IMR-90 (cell line): ENCODE data around the gene SDHC. TPM values are rescaled to one million over a fixed set of nuclear protein-coding genes. Genes with fewer than 3 reads are reported as not detected.

Source experiments
- ATAC-seq: fragments of 200-7000 bp; cut with Tn5 transposase; 2 replicates; pipeline ENCODE4 v1.9.1; 2020; ENCODE audit warnings: low read depth, mild to moderate bottlenecking, moderate library complexity
- BruUV-seq: library from RNA; stranded (reverse); fragments of 400-500 nt; replicated peaks from 2 replicates; lab custom pipeline; 2021; lab: Mats Ljungman, UMichigan
- CTCF ChIA-PET: fragments of 300-600 bp; formaldehyde crosslinking; extraction: SDS; loops from one replicate; lab custom pipeline; 2021; ENCODE audit warnings: antibody characterized with exemption; lab: Yijun Ruan, JAX
- POLR2A ChIA-PET: fragments of 300-600 bp; sonication (Branson Sonifier 250); formaldehyde crosslinking; loops from one replicate; lab custom pipeline; 2022; ENCODE audit warnings: antibody characterized with exemption; ENCODE audit not compliant: unreplicated experiment; lab: Charles Lee
- DNase-seq: peaks from one replicate; pipeline ENCODE4 v3.0.0; 2013
- H2AFZ ChIP-seq: replicated peaks from 2 replicates; pipeline ENCODE3; 2013; ENCODE audit warnings: low read length, mild to moderate bottlenecking; ENCODE audit not compliant: poor library complexity
- H2AK5ac ChIP-seq: 2 replicates; pipeline ENCODE4 v1.6.1; 2013; ENCODE audit warnings: low read depth, low read length, inconsistent platforms
- H2AK9ac ChIP-seq: replicated peaks from 2 replicates; pipeline ENCODE3; 2013; ENCODE audit warnings: mild to moderate bottlenecking, low read depth, low read length, moderate library complexity; ENCODE audit not compliant: poor library complexity
- H2BK120ac ChIP-seq: 2 replicates; pipeline ENCODE4 v1.6.1; 2013; ENCODE audit warnings: low read depth, low read length, inconsistent platforms
- H2BK15ac ChIP-seq: 3 replicates; pipeline ENCODE4 v1.6.1; 2013; ENCODE audit warnings: low read depth, low read length, inconsistent platforms
- H2BK20ac ChIP-seq: 2 replicates; pipeline ENCODE4 v1.6.1; 2013; ENCODE audit warnings: low read depth, mild to moderate bottlenecking, inconsistent platforms, low read length, moderate library complexity
- H2BK5ac ChIP-seq: 2 replicates; pipeline ENCODE4 v1.6.1; 2013; ENCODE audit warnings: mild to moderate bottlenecking, low read depth, low read length, inconsistent platforms; ENCODE audit not compliant: poor library complexity, severe bottlenecking
- H3K14ac ChIP-seq: replicated peaks from 2 replicates; pipeline ENCODE4 v1.6.1; 2013; ENCODE audit warnings: low read depth, low read length, inconsistent platforms
- H3K18ac ChIP-seq: 2 replicates; pipeline ENCODE4 v1.6.1; 2013; ENCODE audit warnings: low read depth, low read length, control low read depth
- H3K23ac ChIP-seq: 2 replicates; pipeline ENCODE4 v1.6.1; 2013; ENCODE audit warnings: low read depth, low read length, inconsistent platforms
- H3K27ac ChIP-seq: 2 replicates; pipeline ENCODE4 v1.5.1; 2013; ENCODE audit warnings: mild to moderate bottlenecking, control low read depth, low read length; ENCODE audit not compliant: insufficient read depth
- H3K27me3 ChIP-seq: 2 replicates; pipeline ENCODE4 v1.6.1; 2013; ENCODE audit warnings: low read length; ENCODE audit not compliant: control insufficient read depth, insufficient read depth
- H3K36me3 ChIP-seq: 2 replicates; pipeline ENCODE4 v1.6.1; 2013; ENCODE audit warnings: low read length, mixed read lengths; ENCODE audit not compliant: control insufficient read depth, insufficient read depth
- H3K4ac ChIP-seq: 2 replicates; pipeline ENCODE4 v1.6.1; 2013; ENCODE audit warnings: low read depth, low read length, inconsistent platforms
- H3K4me1 ChIP-seq: 2 replicates; pipeline ENCODE4 v1.6.1; 2013; ENCODE audit warnings: low read length, mixed read lengths; ENCODE audit not compliant: control insufficient read depth, insufficient read depth
- H3K4me2 ChIP-seq: 2 replicates; pipeline ENCODE4 v1.6.1; 2013; ENCODE audit warnings: low read depth, mild to moderate bottlenecking, control low read depth, low read length, moderate library complexity
- H3K4me3 ChIP-seq: 2 replicates; pipeline ENCODE4 v1.5.1; 2013; ENCODE audit warnings: low read depth, mild to moderate bottlenecking, control low read depth, low read length, moderate library complexity; ENCODE audit not compliant: insufficient read depth
- H3K56ac ChIP-seq: 2 replicates; pipeline ENCODE4 v1.6.1; 2013; ENCODE audit warnings: low read length, inconsistent platforms; ENCODE audit not compliant: insufficient read depth; ENCODE audit errors: extremely low read depth
- H3K79me1 ChIP-seq, 2 experiments: 2 replicates each; pipeline ENCODE4 v1.6.1; 2013; ENCODE audit warnings: low read length in 2 of 2, inconsistent platforms in 1 of 2, low read depth in 1 of 2
- H3K9ac ChIP-seq: 2 replicates; pipeline ENCODE4 v1.6.1; 2013; ENCODE audit warnings: low read depth, low read length, control low read depth
- H3K9me1 ChIP-seq: 2 replicates; pipeline ENCODE4 v1.6.1; 2013; ENCODE audit warnings: low read length, inconsistent platforms; ENCODE audit not compliant: insufficient read depth
- H3K9me3 ChIP-seq: 2 replicates; pipeline ENCODE4 v1.6.1; 2013; ENCODE audit warnings: low read length; ENCODE audit not compliant: control insufficient read depth, insufficient read depth
- H4K20me1 ChIP-seq: 2 replicates; pipeline ENCODE4 v1.6.1; 2013; ENCODE audit warnings: low read length, inconsistent platforms; ENCODE audit not compliant: insufficient read depth
- H4K5ac ChIP-seq: 2 replicates; pipeline ENCODE4 v1.6.1; 2013; ENCODE audit warnings: mild to moderate bottlenecking, low read depth, low read length, control low read depth
- H4K8ac ChIP-seq, 2 experiments: 2 replicates each; pipeline ENCODE4 v1.6.1; 2013; ENCODE audit warnings: low read depth in 2 of 2, low read length in 2 of 2, control low read depth in 1 of 2, inconsistent platforms in 1 of 2
- H4K91ac ChIP-seq: 2 replicates; pipeline ENCODE4 v1.6.1; 2013; ENCODE audit warnings: low read depth, low read length, inconsistent platforms; ENCODE audit not compliant: insufficient read depth
- BHLHE40 ChIP-seq: fragments of 150-350 bp; IDR thresholded peaks from 2 replicates; pipeline ENCODE4 v1.6.1; 2016; ENCODE audit warnings: mild to moderate bottlenecking, low read depth, low read length
- CEBPB ChIP-seq: IDR thresholded peaks from 2 replicates; pipeline ENCODE4 v1.6.1; 2012; ENCODE audit warnings: low read depth, low read length, improper control_type of control experiment
- CHD1 ChIP-seq: IDR thresholded peaks from 2 replicates; pipeline ENCODE4 v1.6.1; 2012; ENCODE audit warnings: low read depth, low read length, improper control_type of control experiment
- CTCF ChIP-seq: conservative IDR thresholded peaks from 2 replicates; pipeline ENCODE4 v1.5.1; 2012; ENCODE audit warnings: mild to moderate bottlenecking, low read depth, low read length, improper control_type of control experiment
- ELK1 ChIP-seq: fragments of 150-350 bp; IDR thresholded peaks from 2 replicates; pipeline ENCODE4 v1.6.1; 2016; ENCODE audit warnings: low read depth, mild to moderate bottlenecking, low read length, moderate library complexity, borderline replicate concordance
- FOS ChIP-seq: fragments of 150-350 bp; IDR thresholded peaks from 2 replicates; pipeline ENCODE4 v1.6.1; 2016; ENCODE audit warnings: low read depth, low read length
- MAFK ChIP-seq: IDR thresholded peaks from 2 replicates; pipeline ENCODE4 v1.6.1; 2012; ENCODE audit warnings: low read depth, low read length, improper control_type of control experiment
- MXI1 ChIP-seq: IDR thresholded peaks from 2 replicates; pipeline ENCODE4 v1.6.1; 2012; ENCODE audit warnings: low read depth, mild to moderate bottlenecking, low read length, moderate library complexity, borderline replicate concordance
- NFE2L2 ChIP-seq: fragments of 150-350 bp; IDR thresholded peaks from 2 replicates; pipeline ENCODE4 v1.6.1; 2016; ENCODE audit warnings: low read depth, mild to moderate bottlenecking, low read length
- POLR2A ChIP-seq: IDR thresholded peaks from 2 replicates; pipeline ENCODE4 v1.6.1; 2012; ENCODE audit warnings: mild to moderate bottlenecking, low read depth, low read length
- RAD21 ChIP-seq: IDR thresholded peaks from 2 replicates; pipeline ENCODE4 v1.6.1; 2012; ENCODE audit warnings: low read length, improper control_type of control experiment
- RCOR1 ChIP-seq: IDR thresholded peaks from 2 replicates; pipeline ENCODE4 v1.6.1; 2012; ENCODE audit warnings: mild to moderate bottlenecking, low read length, improper control_type of control experiment; ENCODE audit not compliant: insufficient replicate concordance
- RFX5 ChIP-seq: IDR thresholded peaks from 2 replicates; pipeline ENCODE4 v1.8.0; 2012; ENCODE audit warnings: low read depth, mild to moderate bottlenecking, low read length, moderate library complexity
- SMC3 ChIP-seq: fragments of 150-350 bp; IDR thresholded peaks from 2 replicates; pipeline ENCODE4 v1.6.1; 2016; ENCODE audit warnings: low read depth, mild to moderate bottlenecking, antibody characterized with exemption, low read length, moderate library complexity
- USF2 ChIP-seq: fragments of 150-350 bp; IDR thresholded peaks from 2 replicates; pipeline ENCODE4 v1.6.1; 2017; ENCODE audit warnings: mild to moderate bottlenecking, antibody characterized with exemption, low read length, low read depth
- WGBS, 2 experiments: methylation state at CpG; one replicate each; pipeline versions ENCODE4 v1.1.5 to v1.1.7; 2013; ENCODE audit warnings: missing lambda C conversion rate in 2 of 2; ENCODE audit not compliant: insufficient read length in 1 of 2; ENCODE audit errors: extremely low coverage in 2 of 2; 5-methylcytosine and 5-hydroxymethylcytosine counted together
- dilution Hi-C: fragments of 300-500 bp; cut with HindIII; formaldehyde crosslinking; loops from one replicate; pipeline ENCODE4 v1.14.3; 2018; ENCODE audit warnings: low sequenced_read_pairs; ENCODE audit not compliant: unreplicated experiment
- in situ Hi-C: fragments of 300-500 bp; cut with MboI; formaldehyde crosslinking; loops from 3 replicates; pipeline ENCODE4 v1.14.3; 2019; ENCODE audit warnings: low sequenced_read_pairs, inconsistent platforms, mixed read lengths
- intact Hi-C: fragments of 100-400 bp; cut with micrococcal nuclease; formaldehyde crosslinking; loops from 2 replicates; pipeline ENCODE4 v1.10.0; 2022
- polyA plus RNA-seq, 3 experiments: library from polyadenylated mRNA; depleted of rRNA; stranded (reverse); fragments of >200 nt; gene quantifications; 2 replicates each; pipeline ENCODE4 v1.2.3, GENCODE V29; 2012; ENCODE audit warnings: low replicate concordance in 1 of 3
- total RNA-seq: library from RNA; depleted of rRNA; stranded (reverse); fragments of >200 nt; gene quantifications from 2 replicates; pipeline ENCODE4 v1.2.3, GENCODE V29; 2012

The SDHC gene
- total and polyA plus RNA-seq, 2 of the 4 experiments (the other 2 are of a cell fraction): 158 to 235 TPM

GRCh38 chr1:161287482-161288054 lies 26.6 kb upstream of the SDHC start:
- BruUV-seq: no TSS peak
- H2BK15ac ChIP-seq: no peak overlapping the region
- no peaks in the 10 kb centered on the region for H3K79me1 ChIP-seq
- H3K4me1 ChIP-seq: no peaks in the 10 kb centered on the region
- dilution Hi-C loops (no loop called here), intact Hi-C loops (no loop called here), in situ Hi-C loops (no loop called here)
- H2AK9ac ChIP-seq: no peak overlapping the region
- peaks cover 19% of the 10 kb centered on the region for H3K27me3 ChIP-seq
- no peak overlapping the region for H2BK20ac ChIP-seq
- H3K9me1 ChIP-seq: no peaks in the 10 kb centered on the region
- H3K14ac ChIP-seq: no peak overlapping the region
- H3K18ac ChIP-seq: no peak overlapping the region
- H3K4me2 ChIP-seq: no peak overlapping the region
- no peaks in the 10 kb centered on the region for H4K20me1 ChIP-seq
- H4K8ac ChIP-seq: no peak overlapping the region
- POLR2A ChIA-PET: no interaction called here
- no peak overlapping the region for H4K5ac ChIP-seq
- H3K27ac ChIP-seq: no peak overlapping the region
- H3K56ac ChIP-seq: no peak overlapping the region
- H4K91ac ChIP-seq: no peak overlapping the region
- H3K23ac ChIP-seq: no peak overlapping the region
- no peak overlapping the region for H2BK5ac ChIP-seq
- TF ChIP-seq NFE2L2 (no peak), ELK1 (no peak), CEBPB (no peak), BHLHE40 (no peak), SMC3 (no peak), MXI1 (no peak), USF2 (no peak), CTCF (no peak), POLR2A (no peak), RAD21 (no peak), MAFK (no peak), RCOR1 (no peak), RFX5 (no peak), FOS (no peak), CHD1 (no peak)
- no peak overlapping the region for H2AK5ac ChIP-seq
- H2BK120ac ChIP-seq: no peak overlapping the region
- no peak overlapping the region for H3K4ac ChIP-seq
- CTCF ChIA-PET: interaction anchor here (0.6 kb wide), 1 partner anchor 280 kb away, joined by 7 read pairs; no protein-coding TSS in a partner anchor
- no peak for DNase-seq
- ATAC-seq: no peak
- no peak overlapping the region for H2AFZ ChIP-seq
- no peak overlapping the region for H3K4me3 ChIP-seq
- no peaks in the 10 kb centered on the region for H3K36me3 ChIP-seq
- no peaks in the 10 kb centered on the region for H3K9me3 ChIP-seq
- WGBS, 2 experiments: no CpG with 5 or more reads among the region's 3 CpGs
- no peak overlapping the region for H3K9ac ChIP-seq
